Measurements from ENCODE around the gene E2F6.
A peak's percentile ranks its signal among the peaks of the same experiment; 100 is the strongest.

The E2F6 gene

GRCh38 chr2:11492244-11492643 is 26.3 kb upstream of the E2F6 start:
- DNase-seq, result no peak

GRCh38 chr2:11491348-11491933 is 25.5 kb upstream of the E2F6 start:
- DNase-seq, result no peak

GRCh38 chr2:11490194-11490593 is 24.2 kb upstream of the E2F6 start:
- no peak for DNase-seq

GRCh38 chr2:11488809-11489208 is 22.8 kb upstream of the E2F6 start:
- DNase-seq, result no peak

GRCh38 chr2:11483806-11484617 is 18.1 kb upstream of the E2F6 start:
- no peak for DNase-seq

- DNase-seq, result no peak
Observed at GRCh38 chr2:11482473-11483035, 16.6 kb upstream of the E2F6 start.

GRCh38 chr2:11481789-11482472 is 16.0 kb upstream of the E2F6 start:
- no peak for DNase-seq

GRCh38 chr2:11481426-11481788 is 15.4 kb upstream of the E2F6 start:
- no peak for DNase-seq

- no peak for DNase-seq
Observed at GRCh38 chr2:11480859-11481258, 14.9 kb upstream of the E2F6 start.

GRCh38 chr2:11480406-11480805 is 14.4 kb upstream of the E2F6 start:
- DNase-seq, result no peak

GRCh38 chr2:11478899-11479605 is 13.1 kb upstream of the E2F6 start:
- DNase-seq, result no peak

GRCh38 chr2:11477994-11478393 is 12.0 kb upstream of the E2F6 start:
- DNase-seq, result peak; percentile 64

- no peak for DNase-seq
Observed at GRCh38 chr2:11473659-11474433, 7.9 kb upstream of the E2F6 start.

GRCh38 chr2:11467749-11468148 is 1.8 kb upstream of the E2F6 start:
- DNase-seq, result no peak

- no peak for DNase-seq
Observed at GRCh38 chr2:11467129-11467649, 1.2 kb upstream of the E2F6 start.

- no peak for DNase-seq
Observed at GRCh38 chr2:11466307-11467128, 557 bp upstream of the E2F6 start.

GRCh38 chr2:11465110-11465484 is 864 bp downstream of the E2F6 start:
- no peak for DNase-seq

GRCh38 chr2:11459816-11460215 is 6.1 kb downstream of the E2F6 start:
- no peak for DNase-seq

GRCh38 chr2:11458753-11459152 is 7.2 kb downstream of the E2F6 start:
- no peak for DNase-seq

- DNase-seq, result no peak
Observed at GRCh38 chr2:11457935-11458334, 8.0 kb downstream of the E2F6 start.

- no peak for DNase-seq
Observed at GRCh38 chr2:11456251-11456650, 9.7 kb downstream of the E2F6 start.
